Measurements from ENCODE around the gene IL17RE.
"Not testable (repeated sequence)": the region's sequence is repeated elsewhere in the genome, so short reads cannot be mapped to it uniquely, and the experiment has no call there.

IL17RE gene

DNA sequence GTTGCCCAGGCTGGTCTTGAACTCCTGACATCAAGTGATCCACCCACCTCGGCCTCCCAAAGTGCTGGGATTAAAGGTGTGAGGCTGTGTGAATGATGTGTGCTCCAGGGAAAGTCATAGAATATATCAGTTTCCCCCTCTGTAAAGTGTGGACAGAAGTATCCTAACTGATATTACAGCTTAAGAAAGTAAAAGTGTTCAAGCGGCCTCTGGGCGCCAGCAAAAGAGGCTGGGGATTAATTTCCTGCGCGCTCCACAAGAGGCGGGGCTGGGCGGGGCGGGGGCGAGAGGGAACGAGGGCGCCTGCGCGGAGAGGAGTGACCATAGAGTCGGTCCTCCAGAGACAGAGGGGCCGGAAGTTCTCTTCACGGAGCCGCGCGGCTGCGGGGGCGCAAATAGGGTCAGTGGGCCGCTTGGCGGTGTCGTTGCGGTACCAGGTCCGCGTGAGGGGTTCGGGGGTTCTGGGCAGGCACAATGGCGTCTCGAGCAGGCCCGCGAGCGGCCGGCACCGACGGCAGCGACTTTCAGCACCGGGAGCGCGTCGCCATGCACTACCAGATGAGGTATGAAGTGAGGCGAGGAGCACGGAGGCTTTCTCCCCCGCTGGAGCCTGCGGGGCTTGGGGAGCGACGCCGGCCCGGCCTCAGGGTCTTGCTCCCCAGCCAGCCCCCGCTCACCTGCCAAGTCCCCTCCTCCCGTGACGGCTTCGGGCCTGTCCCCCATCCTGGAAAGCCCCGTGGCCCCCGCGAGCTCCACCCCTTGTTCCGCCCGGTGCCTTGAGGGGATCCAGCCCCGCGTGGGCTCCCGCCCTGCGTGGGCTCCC is 12.2 kb upstream of the IL17RE start, which contains the start of gene JAGN1:
Gene JAGN1 (plus strand): TSS at position 362 of the 823 bp plus-strand sequence. CDS start 113 bp downstream, at position 475.
- TF ChIP-seq ZNF274 (IDR thresholded peaks at IDR 0.05; ENCODE audit: low read depth, low read length), result no peak
- peak within 1 kb of the TSS; percentile 85 for H3K4me3 ChIP-seq (ENCODE audit: low read length)

GRCh38 chr3:9891072-9891622 is 11.5 kb upstream of the IL17RE start:
- peak overlapping the region; percentile 85 for H3K4me3 ChIP-seq (ENCODE audit: low read length)
- TF ChIP-seq ZNF274 (IDR thresholded peaks at IDR 0.05; ENCODE audit: low read depth, low read length), result no peak

GRCh38 chr3:9893739-9894138 is 8.9 kb upstream of the IL17RE start:
- no peak for TF ChIP-seq ZNF274 (IDR thresholded peaks at IDR 0.05; ENCODE audit: low read depth, low read length)
- no peak overlapping the region for H3K4me3 ChIP-seq (ENCODE audit: low read length)

DNA sequence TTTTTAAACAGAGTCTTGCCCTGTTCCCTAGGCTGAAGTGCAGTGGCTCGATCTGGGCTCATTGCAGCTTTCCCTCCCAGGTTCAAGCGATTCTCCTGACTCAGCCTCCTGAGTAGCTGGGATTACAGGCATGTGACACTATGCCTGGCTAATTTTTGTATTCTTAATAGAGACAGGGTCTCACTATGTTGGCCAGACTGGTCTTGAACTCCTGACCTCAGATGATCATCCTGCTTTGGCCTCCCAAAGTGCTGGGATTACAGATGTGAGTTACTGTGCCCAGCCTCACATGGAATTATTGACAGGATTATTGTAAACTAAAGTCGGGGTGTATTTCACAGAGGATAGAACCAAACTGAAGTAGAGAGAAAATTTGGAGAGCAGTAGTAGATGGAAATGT is 6.9 kb upstream of the IL17RE start:
- not testable (repeated sequence) for H3K4me3 ChIP-seq (ENCODE audit: low read length)

- H3K4me3 ChIP-seq (ENCODE audit: low read length), result not testable (repeated sequence)
These were observed 5.8 kb upstream of the IL17RE start for GRCh38 chr3:9896755-9897407.

- H3K4me3 ChIP-seq (ENCODE audit: low read length), result no peak overlapping the region; the same call in 1 of the 2 replicates
- no peak for TF ChIP-seq ZNF274 (IDR thresholded peaks at IDR 0.05; ENCODE audit: low read depth, low read length)
These were observed 5.0 kb upstream of the IL17RE start for GRCh38 chr3:9897408-9898372.

- TF ChIP-seq ZNF274 (IDR thresholded peaks at IDR 0.05; ENCODE audit: low read depth, low read length), result no peak
- no peak overlapping the region for H3K4me3 ChIP-seq (ENCODE audit: low read length)
These were observed 4.0 kb upstream of the IL17RE start for GRCh38 chr3:9898467-9899241.

DNA sequence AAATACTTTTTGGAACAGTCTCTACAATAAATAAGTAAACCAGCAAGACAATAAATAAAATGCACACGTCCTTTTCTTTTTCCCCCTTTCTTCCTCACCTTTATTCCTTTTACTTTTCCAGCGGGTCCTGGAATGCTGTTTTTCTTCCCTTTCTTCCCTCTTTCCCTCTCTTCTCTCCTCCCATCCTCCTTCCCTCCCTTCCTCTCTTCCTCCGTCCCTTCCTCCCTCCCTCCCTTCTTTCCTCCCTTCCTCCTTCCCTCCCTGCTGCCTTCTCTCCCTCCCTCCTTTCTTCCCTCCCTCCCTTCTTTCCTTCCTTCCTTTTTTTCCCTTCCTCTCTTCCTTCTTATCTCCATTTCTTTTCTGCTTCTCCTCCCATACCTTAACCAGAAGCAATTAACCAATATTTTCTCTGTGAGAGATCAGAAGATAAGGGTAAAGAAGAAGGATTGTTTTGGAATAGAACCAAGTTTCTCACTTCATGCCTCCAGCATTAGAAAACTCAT is 3.3 kb upstream of the IL17RE start:
- no peak for TF ChIP-seq ZNF274 (IDR thresholded peaks at IDR 0.05; ENCODE audit: low read depth, low read length)
- no peak overlapping the region for H3K4me3 ChIP-seq (ENCODE audit: low read length)

GRCh38 chr3:9900965-9901415 is 1.7 kb upstream of the IL17RE start:
- not testable (repeated sequence) for H3K4me3 ChIP-seq (ENCODE audit: low read length)

- no peak overlapping the region for H3K4me3 ChIP-seq (ENCODE audit: low read length)
- TF ChIP-seq ZNF274 (IDR thresholded peaks at IDR 0.05; ENCODE audit: low read depth, low read length), result no peak
These were observed 681 bp upstream of the IL17RE start for GRCh38 chr3:9901967-9902366.

- no peak for TF ChIP-seq ZNF274 (IDR thresholded peaks at IDR 0.05; ENCODE audit: low read depth, low read length)
- no peak overlapping the region for H3K4me3 ChIP-seq (ENCODE audit: low read length)
These were observed 583 bp downstream of the IL17RE start for GRCh38 chr3:9903238-9903624.

DNA sequence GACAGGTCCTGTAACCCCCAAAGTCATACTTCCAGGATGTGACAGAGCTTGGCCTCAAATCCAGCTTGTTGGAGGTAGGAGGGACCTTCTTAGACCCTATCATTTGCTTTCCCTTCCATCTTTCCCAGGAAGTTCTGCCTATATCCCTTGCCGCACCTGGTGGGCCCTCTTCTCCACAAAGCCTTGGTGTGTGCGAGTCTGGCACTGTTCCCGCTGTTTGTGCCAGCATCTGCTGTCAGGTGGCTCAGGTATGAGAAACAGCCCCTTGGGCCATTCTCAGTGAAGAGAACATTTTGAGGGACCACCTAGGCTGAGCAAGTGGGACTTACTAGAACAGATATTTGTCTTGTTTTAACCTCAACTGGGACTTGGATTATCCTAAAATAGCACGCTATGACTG is 1.3 kb downstream of the IL17RE start:
- no peak for TF ChIP-seq ZNF274 (IDR thresholded peaks at IDR 0.05; ENCODE audit: low read depth, low read length)
- no peak overlapping the region for H3K4me3 ChIP-seq (ENCODE audit: low read length)

GRCh38 chr3:9906480-9906879 is 3.8 kb downstream of the IL17RE start:
- no peak overlapping the region for H3K4me3 ChIP-seq (ENCODE audit: low read length)
- no peak for TF ChIP-seq ZNF274 (IDR thresholded peaks at IDR 0.05; ENCODE audit: low read depth, low read length)
